Effector memory CD4-positive, alpha-beta T cell (primary cell): ENCODE measurements around the gene FSTL4.
A peak's percentile ranks its signal among the peaks of the same experiment; 100 is the strongest.

ENCODE experiments used
- DNase-seq, 3 donors: peaks; one replicate each; pipeline ENCODE4 v3.0.0-alpha.2; 2020
- H3K27ac ChIP-seq: 2 replicates; pipeline ENCODE4 v1.7.0; 2013; ENCODE audit warnings: mild to moderate bottlenecking, low read length, moderate library complexity; ENCODE audit not compliant: insufficient read depth, poor library complexity, severe bottlenecking
- H3K27me3 ChIP-seq: replicated peaks from 2 replicates; pipeline ENCODE4 v1.7.0; 2013; ENCODE audit warnings: mild to moderate bottlenecking, low read length; ENCODE audit not compliant: insufficient read depth, control insufficient read depth, poor library complexity, severe bottlenecking
- H3K36me3 ChIP-seq: 2 replicates; pipeline ENCODE4 v1.7.0; 2013; ENCODE audit warnings: mild to moderate bottlenecking, low read length, moderate library complexity; ENCODE audit not compliant: control insufficient read depth, insufficient read depth
- H3K4me1 ChIP-seq: 2 replicates; pipeline ENCODE4 v1.7.0; 2013; ENCODE audit warnings: low read length, mild to moderate bottlenecking; ENCODE audit not compliant: control insufficient read depth, insufficient read depth, poor library complexity, severe bottlenecking
- H3K4me3 ChIP-seq: 2 replicates; pipeline ENCODE4 v1.7.0; 2013; ENCODE audit warnings: low read length, low read depth, mild to moderate bottlenecking; ENCODE audit not compliant: insufficient read depth, poor library complexity, severe bottlenecking
- H3K9me3 ChIP-seq: 2 replicates; pipeline ENCODE4 v1.7.0; 2013; ENCODE audit warnings: mild to moderate bottlenecking, low read length, moderate library complexity; ENCODE audit not compliant: control insufficient read depth
- total RNA-seq, 3 donors: gene quantifications; one replicate each; lab custom pipeline; 2026; lab: John Stamatoyannopoulos, UW

FSTL4 gene
- 0 to 1.3 (median 0.35) reads per million in 3 donors for total RNA-seq

DNA sequence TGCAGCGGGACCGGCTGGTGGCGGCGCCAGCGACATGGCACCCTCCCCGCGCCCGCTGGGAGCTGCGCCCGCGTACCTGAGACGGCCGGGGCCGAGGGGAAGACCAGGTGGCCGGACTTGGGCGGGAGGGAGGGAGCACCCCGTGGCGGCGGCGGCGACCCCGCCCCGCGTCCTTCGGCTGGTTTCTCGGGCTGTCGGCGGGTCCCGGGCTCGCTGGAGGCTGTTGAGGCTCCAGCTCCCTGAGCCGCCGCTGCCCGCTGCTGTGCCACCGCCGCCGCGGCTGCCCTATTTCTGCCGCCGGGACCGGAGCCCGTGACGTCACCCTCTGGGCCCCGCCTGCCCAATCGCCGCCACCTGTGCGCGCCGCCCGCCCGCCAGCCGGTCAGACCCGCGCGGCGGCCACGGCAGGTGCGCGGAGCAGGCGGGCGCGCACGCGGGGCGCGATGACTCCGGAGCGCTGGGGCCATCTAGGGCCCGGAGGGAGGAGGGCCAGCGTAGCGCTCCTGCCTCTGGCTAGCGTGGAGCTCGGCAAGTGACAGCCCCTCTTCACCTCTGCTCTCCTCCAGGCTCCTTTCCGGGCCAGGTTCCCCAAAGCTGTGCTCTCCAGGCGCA lies at the start of gene FSTL4:
TSS of gene FSTL4 (minus strand) at position 293 of the 612 bp plus-strand sequence.
- Histone ChIP-seq H3K27me3 (peaks cover 18% of the 10 kb centered on the region), H3K9me3 (no peaks in the 10 kb centered on the region), H3K4me3 (peak within 1 kb of the TSS; percentile 57), H3K27ac (no peak within 1 kb of the TSS), H3K4me1 (peaks cover 6% of the 10 kb centered on the region), H3K36me3 (no peaks in the 10 kb centered on the region)
- peak in 1 of 3 donors; percentile 3 for DNase-seq

DNA sequence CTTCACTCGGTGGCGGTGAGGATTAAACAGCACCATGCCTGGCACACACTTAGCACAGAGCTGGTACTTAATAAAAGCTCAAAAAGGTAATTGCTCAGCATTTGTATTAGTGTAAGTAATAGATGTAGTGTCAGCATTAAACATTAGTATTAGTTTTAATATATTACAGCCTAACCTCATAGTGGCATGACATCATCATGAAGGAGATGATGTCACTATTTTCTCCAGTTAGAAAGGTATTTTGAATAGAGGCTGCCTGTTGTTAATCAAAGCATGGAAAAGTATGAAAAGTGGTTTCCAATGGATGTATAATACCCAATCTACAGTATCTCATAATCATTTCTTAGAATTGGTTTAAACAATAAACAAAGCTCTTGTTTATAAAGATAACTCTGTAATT lies 49.0 kb upstream of the FSTL4 start:
- H3K27ac ChIP-seq = no peak overlapping the region
- H3K4me3 ChIP-seq = no peak overlapping the region
- H3K9me3 ChIP-seq = no peaks in the 10 kb centered on the region
- no peaks in the 10 kb centered on the region for H3K27me3 ChIP-seq
- DNase-seq = no peak
- H3K4me1 ChIP-seq = no peaks in the 10 kb centered on the region
- H3K36me3 ChIP-seq = no peaks in the 10 kb centered on the region

DNA sequence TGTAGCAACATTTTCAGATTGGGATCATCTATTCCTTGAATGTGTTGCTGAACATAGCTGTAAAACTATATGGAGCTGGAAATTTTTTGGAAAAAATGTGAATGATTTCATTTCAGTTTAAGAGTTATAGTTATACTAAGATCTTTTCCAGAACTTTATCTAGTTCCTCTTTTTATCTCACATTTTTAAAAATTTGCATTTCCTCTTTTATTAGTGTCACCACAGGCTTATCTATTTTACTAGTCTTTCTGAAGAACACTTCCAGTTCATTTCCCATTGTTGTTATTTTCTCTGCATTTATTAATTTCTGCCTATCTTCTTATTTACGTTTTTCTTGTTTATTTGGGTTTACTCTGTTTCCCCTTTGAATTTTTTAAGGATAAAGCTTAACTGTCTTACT lies 46.0 kb upstream of the FSTL4 start:
- DNase-seq = no peak

DNA sequence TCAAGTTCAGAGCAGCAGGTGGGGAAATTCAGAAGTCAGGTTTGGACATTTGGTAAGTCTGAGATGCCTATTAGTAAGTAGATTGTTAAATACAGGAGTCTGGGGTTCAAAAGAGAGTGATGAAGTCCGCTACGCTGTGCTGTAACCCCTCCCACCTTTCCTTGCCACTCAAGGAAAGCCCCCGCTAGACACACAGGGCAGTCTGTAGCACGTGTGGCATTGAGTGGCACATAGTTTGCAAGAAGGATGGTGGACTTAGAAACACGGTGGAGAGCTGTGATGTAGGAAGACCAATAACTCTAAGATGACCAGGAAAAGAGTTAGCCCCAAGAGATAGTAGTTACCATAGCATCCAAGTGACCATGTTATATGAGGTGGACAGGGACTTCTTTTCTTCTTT lies 44.7 kb upstream of the FSTL4 start:
- Histone ChIP-seq H3K4me3 (no peak overlapping the region), H3K4me1 (no peaks in the 10 kb centered on the region), H3K9me3 (no peaks in the 10 kb centered on the region), H3K36me3 (no peaks in the 10 kb centered on the region), H3K27ac (no peak overlapping the region), H3K27me3 (no peaks in the 10 kb centered on the region)
- no peak for DNase-seq

More for the DNA sequence above, 46.0 kb upstream of the FSTL4 start:
- Histone ChIP-seq H3K9me3 (no peaks in the 10 kb centered on the region), H3K27ac (no peak overlapping the region), H3K4me3 (no peak overlapping the region), H3K27me3 (no peaks in the 10 kb centered on the region), H3K36me3 (no peaks in the 10 kb centered on the region), H3K4me1 (no peaks in the 10 kb centered on the region)

DNA sequence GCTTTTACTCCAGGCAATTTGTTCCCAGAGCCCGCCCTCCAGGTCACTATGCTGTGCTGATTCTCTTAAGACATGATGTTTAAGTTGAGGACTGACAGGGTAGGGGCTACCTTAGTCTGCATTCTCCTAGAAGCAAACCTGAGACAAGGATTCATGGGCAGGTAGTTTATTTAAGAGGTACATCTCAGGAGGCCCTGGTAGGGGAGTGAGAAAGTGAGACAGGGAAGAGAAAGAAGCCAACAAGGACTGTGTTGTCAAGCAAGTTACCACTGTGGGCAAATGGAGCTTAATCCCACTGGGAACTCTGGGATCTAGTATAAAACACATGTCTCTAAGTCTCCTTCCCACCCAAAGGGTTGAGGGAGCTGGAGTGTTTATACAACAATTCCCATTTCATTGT lies 43.6 kb upstream of the FSTL4 start:
- H3K4me1 ChIP-seq = no peaks in the 10 kb centered on the region
- no peak overlapping the region for H3K4me3 ChIP-seq
- no peaks in the 10 kb centered on the region for H3K27me3 ChIP-seq
- no peak for DNase-seq
- H3K9me3 ChIP-seq = no peaks in the 10 kb centered on the region
- H3K36me3 ChIP-seq = no peaks in the 10 kb centered on the region
- H3K27ac ChIP-seq = no peak overlapping the region

DNA sequence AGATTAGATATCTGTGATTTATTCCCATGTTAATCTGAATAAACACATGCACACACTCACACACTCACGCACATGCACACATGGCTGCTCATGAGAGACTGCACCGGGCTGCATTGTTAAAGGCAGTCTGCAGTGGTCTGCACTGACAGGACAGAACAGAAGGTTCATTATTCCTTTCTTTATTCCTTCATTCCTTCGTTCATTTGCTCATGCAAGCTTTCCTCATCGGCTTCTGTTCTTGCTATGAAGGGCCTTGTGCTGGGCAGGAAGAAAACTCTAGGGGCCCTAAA lies 41.4 kb upstream of the FSTL4 start:
- Histone ChIP-seq H3K4me1 (no peaks in the 10 kb centered on the region), H3K36me3 (no peaks in the 10 kb centered on the region), H3K9me3 (no peaks in the 10 kb centered on the region), H3K4me3 (no peak overlapping the region), H3K27me3 (no peaks in the 10 kb centered on the region), H3K27ac (no peak overlapping the region)
- DNase-seq = no peak

DNA sequence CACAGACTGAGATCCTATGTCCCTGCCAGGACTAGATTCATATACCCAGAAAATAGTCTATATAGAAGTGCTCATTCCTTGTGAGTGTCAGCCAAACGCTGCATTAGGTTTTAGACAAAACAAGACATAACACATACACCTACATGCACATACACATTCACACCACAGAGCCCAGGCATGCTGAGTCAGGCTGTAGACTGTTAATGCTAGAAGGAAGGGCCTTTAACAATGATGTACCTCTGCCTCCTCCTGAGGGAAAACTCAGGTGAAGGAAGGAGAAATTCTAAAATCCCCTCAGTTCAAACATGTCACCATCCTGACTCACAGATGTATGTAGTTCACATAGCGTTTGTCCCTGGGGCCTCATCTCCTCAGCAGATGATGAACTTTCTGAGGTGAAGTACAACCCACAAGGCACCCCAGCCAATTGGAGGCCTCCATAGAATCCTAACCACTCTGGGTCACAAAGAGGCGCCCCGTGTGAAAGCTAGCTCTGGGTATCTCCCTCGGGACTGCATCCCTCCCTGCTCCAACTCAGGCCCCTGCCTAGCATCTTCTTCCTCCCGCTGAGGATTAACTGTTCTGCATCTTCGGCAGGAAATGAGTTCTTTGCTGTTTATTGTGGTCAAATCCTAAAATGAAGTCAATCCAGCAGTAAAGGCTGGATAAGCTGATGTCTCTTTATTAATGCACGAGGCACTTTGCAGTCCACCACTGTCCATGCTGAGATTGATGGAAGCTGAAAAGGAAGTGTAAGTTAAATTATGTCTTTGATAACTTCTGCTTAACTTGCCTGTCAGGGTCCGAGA lies 40.8 kb upstream of the FSTL4 start:
- DNase-seq = no peak
- Histone ChIP-seq H3K9me3 (no peaks in the 10 kb centered on the region), H3K4me1 (no peaks in the 10 kb centered on the region), H3K4me3 (no peak overlapping the region), H3K36me3 (no peaks in the 10 kb centered on the region), H3K27ac (no peak overlapping the region), H3K27me3 (no peaks in the 10 kb centered on the region)

DNA sequence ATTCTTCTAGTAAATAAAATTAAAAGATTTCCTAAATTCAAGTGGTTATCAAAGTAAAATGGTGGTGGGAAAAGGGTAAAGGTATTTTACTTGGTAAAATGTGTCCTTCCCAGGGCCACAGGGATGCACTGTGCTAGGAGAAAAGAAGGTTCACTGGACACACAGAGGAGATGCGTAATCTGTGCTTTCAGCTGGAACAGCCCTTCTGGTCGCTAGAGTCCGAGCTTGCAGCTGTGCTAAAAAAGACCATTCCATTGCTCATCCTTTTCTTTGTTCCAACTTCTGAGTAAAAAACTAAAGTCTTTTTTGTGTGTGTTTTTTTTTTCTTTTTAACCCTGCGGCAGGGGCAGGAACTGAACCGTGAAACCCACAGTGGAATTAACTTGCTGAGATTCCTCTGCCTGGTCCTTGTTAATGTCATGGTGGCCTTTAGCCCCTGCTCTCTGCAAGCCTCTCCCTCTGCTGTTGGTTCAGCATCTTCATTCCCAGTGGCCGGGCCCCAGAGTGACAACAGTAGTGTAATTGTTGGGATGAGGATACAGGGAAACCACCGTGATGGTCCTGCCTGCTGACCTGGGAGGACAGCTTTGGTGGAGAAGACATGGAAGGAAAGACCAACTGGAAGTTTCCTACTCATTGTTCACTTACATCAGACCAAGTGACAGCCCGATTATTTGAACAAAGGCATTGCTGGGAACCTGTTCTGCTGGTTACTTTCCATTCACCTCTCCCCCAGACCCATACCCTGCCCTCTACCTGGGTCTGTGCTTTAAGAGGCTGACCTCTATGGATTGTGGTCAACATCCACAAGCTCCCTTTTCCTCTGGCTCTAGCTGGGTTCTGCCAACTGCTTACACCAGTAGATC lies 31.9 kb upstream of the FSTL4 start:
- no peaks in the 10 kb centered on the region for H3K27me3 ChIP-seq
- H3K4me1 ChIP-seq = no peaks in the 10 kb centered on the region
- H3K27ac ChIP-seq = no peak overlapping the region
- DNase-seq = no peak
- no peaks in the 10 kb centered on the region for H3K9me3 ChIP-seq
- no peaks in the 10 kb centered on the region for H3K36me3 ChIP-seq
- no peak overlapping the region for H3K4me3 ChIP-seq

DNA sequence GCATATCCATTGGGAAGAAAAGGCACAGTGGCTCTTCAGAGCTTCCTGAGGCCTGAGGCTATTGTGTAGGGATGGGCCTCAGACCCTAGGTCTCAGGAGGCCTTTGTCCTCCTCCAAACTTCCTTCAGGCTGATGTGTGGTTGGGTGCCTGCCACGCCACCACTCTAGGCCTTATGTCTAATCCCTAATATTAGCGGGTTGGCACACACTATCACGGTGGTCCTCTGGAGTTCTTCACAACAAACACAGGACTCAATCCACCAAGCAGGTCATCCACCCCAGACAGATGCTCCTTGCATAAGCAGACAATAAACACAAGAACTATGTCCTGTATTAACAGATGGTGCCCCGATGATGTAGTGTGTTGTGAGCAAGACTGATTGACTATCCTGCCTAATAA lies 31.0 kb upstream of the FSTL4 start:
- Histone ChIP-seq H3K4me1 (no peaks in the 10 kb centered on the region), H3K27me3 (no peaks in the 10 kb centered on the region), H3K9me3 (no peaks in the 10 kb centered on the region), H3K36me3 (no peaks in the 10 kb centered on the region), H3K27ac (no peak overlapping the region), H3K4me3 (no peak overlapping the region)
- DNase-seq = no peak
